Activated naive CD4-positive, alpha-beta T cell treated with anti-CD3 and anti-CD28 coated beads for 36 hours (primary cell): ENCODE data around the gene GARNL3. TPM values are rescaled to one million over a fixed set of nuclear protein-coding genes. Genes with fewer than 3 reads are reported as not detected.

Experiments
- CTCF ChIA-PET: fragments of 350-600 bp; sonication (Branson Sonifier 250); formaldehyde crosslinking; loops from one replicate; lab custom pipeline; 2021; ENCODE audit warnings: antibody characterized with exemption; lab: Charles Lee
- DNase-seq: peaks from one replicate; pipeline ENCODE4 v3.0.0-alpha.2; 2020
- H3K27ac Mint-ChIP-seq: one replicate; pipeline ENCODE4 v1.8.0; 2021; ENCODE audit warnings: mild to moderate bottlenecking, mixed read lengths
- H3K27me3 Mint-ChIP-seq: one replicate; pipeline ENCODE4 v1.8.0; 2021; ENCODE audit warnings: low read depth, mixed read lengths
- H3K36me3 Mint-ChIP-seq: one replicate; pipeline ENCODE4 v1.8.0; 2021; ENCODE audit warnings: low read depth, mixed read lengths
- H3K4me1 Mint-ChIP-seq: one replicate; pipeline ENCODE4 v1.8.0; 2021; ENCODE audit warnings: low read depth, mixed read lengths
- H3K4me3 Mint-ChIP-seq: one replicate; pipeline ENCODE4 v1.8.0; 2021; ENCODE audit warnings: mild to moderate bottlenecking, moderate library complexity, mixed read lengths
- H3K9me3 Mint-ChIP-seq: one replicate; pipeline ENCODE4 v1.8.0; 2021; ENCODE audit warnings: mixed read lengths
- intact Hi-C: fragments of 100-400 bp; cut with micrococcal nuclease; formaldehyde crosslinking; loops from one replicate; pipeline ENCODE4 v1.15.1; 2023
- total RNA-seq, 2 experiments: library from RNA; stranded (reverse); gene quantifications; one replicate each; pipeline ENCODE4 v1.2.3, GENCODE V29; 2021

Gene GARNL3
- total RNA-seq, 2 experiments from 2014 or later, result 1.2 to 4.6 TPM

DNA sequence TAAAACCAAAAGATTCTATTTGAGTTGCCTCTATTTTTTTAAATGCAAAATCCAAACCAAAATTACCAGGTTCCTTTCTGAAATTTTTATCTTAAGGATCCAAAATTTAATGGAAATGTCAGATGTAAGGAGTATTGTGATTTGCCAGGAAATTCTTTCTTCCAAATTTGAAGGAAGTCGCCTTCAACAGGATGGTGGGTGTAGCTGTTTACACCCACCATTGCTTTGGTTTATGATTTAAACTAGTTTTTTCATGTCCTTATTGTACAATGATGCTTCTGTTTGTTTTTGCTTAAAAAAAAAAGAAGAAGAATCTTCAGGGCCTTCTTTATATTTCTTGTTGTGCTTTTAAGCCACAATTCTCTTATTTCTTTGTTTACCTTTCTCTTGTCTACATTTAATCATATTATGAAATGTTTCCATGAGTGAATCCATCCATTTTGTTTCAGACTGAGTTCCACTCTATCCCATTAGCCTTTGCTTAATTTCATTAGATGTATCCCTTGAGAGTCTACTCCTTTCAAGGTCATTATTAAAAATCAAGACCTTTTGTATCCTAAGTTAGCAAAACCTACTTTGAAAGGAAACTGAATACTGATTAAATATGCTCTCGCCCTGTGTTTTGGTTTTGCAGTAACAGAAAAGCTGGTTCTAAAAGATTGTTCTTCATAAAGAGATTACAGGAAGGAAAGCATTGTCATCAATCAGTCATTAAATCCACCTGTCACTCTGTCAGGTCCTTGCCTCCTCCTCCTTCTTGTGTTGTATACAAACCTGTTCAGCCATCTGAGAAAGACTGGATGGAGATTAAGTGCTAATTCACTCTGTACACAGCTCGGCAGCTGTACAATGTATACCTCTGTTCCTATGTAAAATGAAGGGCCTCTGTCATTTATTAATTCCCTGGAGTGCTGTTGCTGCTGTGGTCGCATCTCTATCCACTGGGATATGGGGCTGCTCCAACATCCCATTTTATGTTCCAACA is 86.9 kb downstream of the GARNL3 start:
- Mint-ChIP-seq H3K4me1 (no peaks in the 10 kb centered on the region), H3K36me3 (no peaks in the 10 kb centered on the region), H3K4me3 (no peak overlapping the region), H3K27ac (no peak overlapping the region), H3K9me3 (no peaks in the 10 kb centered on the region), H3K27me3 (peaks cover 41% of the 10 kb centered on the region)
- CTCF ChIA-PET, result interaction anchor here (0.6 kb wide), 1 partner anchor 104 kb away, joined by 5 read pairs; no protein-coding TSS in a partner anchor
- intact Hi-C loops, result loop anchor here (1.0 kb wide), 1 partner anchor 48 kb away; no protein-coding TSS in a partner anchor
- no peak for DNase-seq

DNA sequence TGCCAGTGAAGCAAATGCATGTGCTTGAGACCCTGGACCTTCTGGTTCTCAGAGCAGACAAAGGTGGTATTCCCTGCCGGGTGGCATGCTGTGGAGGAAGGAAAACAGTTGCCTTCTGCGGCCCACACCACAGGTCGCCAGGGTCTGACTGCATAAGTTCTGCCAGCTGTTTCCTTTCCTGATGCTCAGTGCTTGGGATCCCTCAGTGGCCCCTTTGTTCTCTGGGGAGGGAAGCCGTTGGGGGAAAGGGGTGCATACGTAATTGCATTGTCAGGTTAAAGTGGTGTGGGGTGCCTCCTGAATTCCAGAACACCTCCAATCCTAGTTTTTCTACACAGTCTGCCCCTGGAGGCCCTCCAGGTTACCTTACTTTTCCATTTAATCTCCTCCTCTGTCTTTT is 89.3 kb downstream of the GARNL3 start:
- no peak overlapping the region for H3K4me3 Mint-ChIP-seq
- CTCF ChIA-PET, result no interaction called here
- peaks cover 37% of the 10 kb centered on the region for H3K27me3 Mint-ChIP-seq
- H3K9me3 Mint-ChIP-seq, result no peaks in the 10 kb centered on the region
- H3K27ac Mint-ChIP-seq, result no peak overlapping the region
- intact Hi-C loops, result no loop called here
- no peak for DNase-seq
- no peaks in the 10 kb centered on the region for H3K36me3 Mint-ChIP-seq
- H3K4me1 Mint-ChIP-seq, result no peaks in the 10 kb centered on the region

DNA sequence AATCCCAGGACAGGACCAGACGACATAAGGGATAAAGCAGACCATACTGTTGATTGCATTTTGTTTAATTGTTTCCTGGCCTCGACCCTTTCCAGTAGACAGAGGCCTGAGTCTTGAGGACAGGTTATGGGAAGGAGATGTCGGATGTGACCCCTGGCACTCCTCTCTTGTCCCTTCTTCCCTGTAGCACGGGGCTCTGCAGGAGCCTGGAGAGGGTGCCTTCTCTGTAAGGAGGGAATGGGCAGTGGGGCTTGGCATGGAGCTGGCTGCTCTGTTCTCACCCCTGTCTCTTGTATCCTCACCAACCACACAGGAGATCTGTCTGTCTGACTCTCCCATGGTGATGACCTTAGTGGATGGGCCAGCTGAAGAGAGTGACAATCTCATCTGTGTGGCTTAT is 92.3 kb downstream of the GARNL3 start:
- intact Hi-C loops, result no loop called here
- H3K4me1 Mint-ChIP-seq, result no peaks in the 10 kb centered on the region
- H3K36me3 Mint-ChIP-seq, result no peaks in the 10 kb centered on the region

DNA sequence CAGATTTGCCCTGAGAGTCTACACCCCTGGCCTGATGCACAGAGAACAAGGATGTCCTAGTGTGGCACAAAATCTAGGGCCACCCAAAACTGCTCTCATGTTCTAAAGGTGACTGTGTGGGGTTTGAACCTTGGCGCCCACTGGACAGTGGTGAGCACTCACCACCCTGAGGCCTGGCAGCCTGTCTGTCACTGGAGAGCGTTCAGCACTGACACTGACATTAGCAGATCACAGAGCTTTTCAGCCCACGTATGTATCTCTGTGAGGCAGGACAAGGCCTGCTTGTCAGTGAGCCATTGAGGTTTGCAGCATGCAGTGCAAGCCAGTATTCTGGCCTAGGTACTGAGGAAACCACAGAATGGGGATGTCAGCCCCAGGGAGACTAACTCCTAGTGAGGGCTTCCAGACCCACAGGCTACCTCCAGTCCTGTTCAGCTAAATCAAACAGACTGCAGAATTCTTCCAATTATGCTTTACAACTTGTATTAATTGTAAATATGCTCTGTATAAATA is 93.5 kb downstream of the GARNL3 start:
- Mint-ChIP-seq H3K4me1 (no peaks in the 10 kb centered on the region), H3K4me3 (no peak overlapping the region), H3K36me3 (no peaks in the 10 kb centered on the region), H3K27me3 (peaks cover 25% of the 10 kb centered on the region), H3K27ac (no peak overlapping the region), H3K9me3 (no peaks in the 10 kb centered on the region)
- intact Hi-C loops, result no loop called here
- DNase-seq, result no peak
- CTCF ChIA-PET, result no interaction called here

More for the DNA sequence above, 92.3 kb downstream of the GARNL3 start:
- Mint-ChIP-seq H3K27me3 (peaks cover 32% of the 10 kb centered on the region), H3K4me3 (no peak overlapping the region), H3K9me3 (no peaks in the 10 kb centered on the region), H3K27ac (no peak overlapping the region)
- no peak for DNase-seq
- CTCF ChIA-PET, result no interaction called here

DNA sequence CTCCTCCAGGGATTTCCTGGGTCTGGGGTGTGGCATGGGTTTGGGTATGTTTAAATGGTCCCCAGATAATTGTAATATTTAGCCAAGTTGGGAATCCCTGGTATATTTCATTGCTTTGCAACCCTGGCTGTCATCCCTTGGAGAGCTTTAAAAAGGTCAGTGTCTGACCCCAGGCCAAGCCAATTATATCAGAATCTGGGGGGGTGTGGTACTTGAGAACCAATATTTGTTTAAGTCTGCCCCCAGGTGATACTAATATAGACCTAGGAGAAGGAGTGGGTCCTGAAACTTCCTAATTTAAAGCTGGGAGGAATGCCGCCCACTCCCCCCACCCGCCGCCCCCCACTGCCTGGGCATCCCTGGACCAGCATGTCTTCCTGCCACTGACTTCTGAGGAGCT is 94.2 kb downstream of the GARNL3 start:
- Mint-ChIP-seq H3K4me3 (no peak overlapping the region), H3K36me3 (no peaks in the 10 kb centered on the region), H3K27ac (no peak overlapping the region), H3K4me1 (no peaks in the 10 kb centered on the region), H3K9me3 (no peaks in the 10 kb centered on the region), H3K27me3 (peaks cover 25% of the 10 kb centered on the region)
- CTCF ChIA-PET, result no interaction called here
- intact Hi-C loops, result no loop called here
- no peak for DNase-seq

DNA sequence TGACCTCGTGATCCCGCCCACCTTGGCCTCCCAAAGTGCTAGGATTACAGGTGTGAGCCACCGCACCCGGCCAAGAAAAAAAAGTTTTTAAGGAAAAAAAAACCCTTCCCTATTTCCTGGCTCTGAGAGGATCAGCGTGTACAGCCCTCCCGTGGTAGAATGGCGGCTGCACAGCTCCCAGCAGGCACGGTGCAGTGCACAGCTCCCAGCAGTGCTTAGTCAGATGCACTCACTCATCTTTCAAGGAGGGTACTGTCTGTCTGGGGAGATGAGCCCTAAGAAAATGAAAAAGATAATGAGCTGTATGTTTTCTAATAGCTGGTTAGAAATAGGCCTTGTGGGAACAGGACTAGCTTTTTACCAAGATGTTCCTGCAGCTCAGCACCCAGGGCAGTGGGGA is 95.7 kb downstream of the GARNL3 start:
- Mint-ChIP-seq H3K27ac (no peak overlapping the region), H3K27me3 (peaks cover 23% of the 10 kb centered on the region), H3K4me3 (no peak overlapping the region), H3K4me1 (no peaks in the 10 kb centered on the region), H3K36me3 (no peaks in the 10 kb centered on the region), H3K9me3 (no peaks in the 10 kb centered on the region)
- DNase-seq, result no peak
- intact Hi-C loops, result loop anchor here (5.0 kb wide), 1 partner anchor 37 kb away; the partner anchor contains the start of gene SLC2A8
- CTCF ChIA-PET, result interaction anchor here (0.6 to 1.1 kb wide), 3 partner anchors 39 to 44 kb away, joined by 3 to 8 read pairs (median 5); no protein-coding TSS in a partner anchor

DNA sequence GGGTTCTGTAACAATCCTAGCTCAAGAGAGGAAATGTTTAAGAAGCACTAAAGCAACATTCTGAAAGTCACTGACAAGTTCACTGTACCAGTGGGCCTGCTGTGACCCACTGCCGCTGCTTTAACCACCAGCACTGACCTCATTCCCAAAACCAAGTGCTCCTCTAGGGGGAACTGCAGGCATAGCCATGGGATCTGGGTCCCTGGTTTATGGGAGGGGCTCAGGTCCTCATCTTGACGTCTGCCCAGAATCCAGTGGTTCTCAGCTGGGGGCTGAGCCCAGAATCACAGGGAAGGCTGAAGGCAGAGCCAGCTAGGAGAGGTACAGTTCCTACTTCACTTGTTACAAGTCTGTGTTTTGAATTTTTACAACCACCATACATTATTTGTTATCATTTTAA is 96.3 kb downstream of the GARNL3 start:
- no peaks in the 10 kb centered on the region for H3K9me3 Mint-ChIP-seq
- no peak overlapping the region for H3K27ac Mint-ChIP-seq
- peak; percentile 27 for DNase-seq
- H3K4me3 Mint-ChIP-seq, result no peak overlapping the region
- H3K36me3 Mint-ChIP-seq, result no peaks in the 10 kb centered on the region
- peaks cover 17% of the 10 kb centered on the region for H3K27me3 Mint-ChIP-seq
- CTCF ChIA-PET, result no interaction called here
- intact Hi-C loops, result loop anchor here (5.0 kb wide), 1 partner anchor 36 kb away; the partner anchor contains the start of gene SLC2A8
- no peaks in the 10 kb centered on the region for H3K4me1 Mint-ChIP-seq

DNA sequence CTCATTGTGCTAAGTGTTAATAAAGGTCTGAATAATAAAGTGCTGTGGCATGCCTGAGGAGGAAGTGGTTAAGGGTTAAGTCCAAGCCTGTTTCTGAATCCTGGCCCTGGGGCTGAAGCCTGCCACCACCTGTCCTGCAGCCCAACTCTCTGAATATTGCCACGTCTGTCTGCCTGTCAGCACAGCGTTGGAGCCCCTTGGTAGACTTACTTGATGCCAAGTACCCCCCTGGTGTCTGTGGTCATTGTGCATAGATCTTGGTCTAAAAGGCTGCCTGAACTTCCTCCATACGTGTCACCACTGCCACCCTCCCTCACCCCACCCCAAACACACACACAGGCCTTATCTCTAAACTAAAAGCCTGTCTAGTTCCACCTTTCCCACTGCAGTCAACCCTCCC is 97.0 kb downstream of the GARNL3 start:
- Mint-ChIP-seq H3K36me3 (no peaks in the 10 kb centered on the region), H3K27ac (no peak overlapping the region), H3K9me3 (no peaks in the 10 kb centered on the region), H3K27me3 (peaks cover 13% of the 10 kb centered on the region), H3K4me3 (no peak overlapping the region), H3K4me1 (no peaks in the 10 kb centered on the region)
- intact Hi-C loops, result loop anchor here (5.0 kb wide), 1 partner anchor 36 kb away; the partner anchor contains the start of gene SLC2A8
- CTCF ChIA-PET, result no interaction called here
- DNase-seq, result no peak

DNA sequence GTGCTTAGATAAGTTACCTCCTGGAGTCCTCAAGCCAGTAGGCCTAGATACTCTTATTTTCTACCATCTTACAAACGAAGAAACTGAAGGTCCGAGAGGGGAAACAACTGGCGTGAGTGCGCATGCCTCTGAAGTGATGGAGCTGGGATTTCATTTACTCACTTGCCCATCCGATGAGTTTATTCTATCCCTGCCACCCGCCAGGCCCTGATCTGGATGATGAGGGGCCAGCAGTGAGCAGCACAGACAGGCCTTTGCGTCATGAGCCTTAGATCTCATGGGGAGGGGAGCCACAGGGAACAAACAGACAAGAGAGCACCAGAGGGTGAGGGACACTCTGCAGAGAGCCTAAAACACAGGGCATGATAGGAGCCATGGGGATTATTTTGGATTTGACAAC is 98.3 kb downstream of the GARNL3 start:
- no peaks in the 10 kb centered on the region for H3K9me3 Mint-ChIP-seq
- peaks cover 19% of the 10 kb centered on the region for H3K27me3 Mint-ChIP-seq
- H3K27ac Mint-ChIP-seq, result no peak overlapping the region
- H3K36me3 Mint-ChIP-seq, result no peaks in the 10 kb centered on the region
- CTCF ChIA-PET, result no interaction called here
- no peak for DNase-seq
- intact Hi-C loops, result loop anchor here (5.0 kb wide), 1 partner anchor 34 kb away; the partner anchor contains the start of gene SLC2A8
- no peak overlapping the region for H3K4me3 Mint-ChIP-seq
- H3K4me1 Mint-ChIP-seq, result no peaks in the 10 kb centered on the region

DNA sequence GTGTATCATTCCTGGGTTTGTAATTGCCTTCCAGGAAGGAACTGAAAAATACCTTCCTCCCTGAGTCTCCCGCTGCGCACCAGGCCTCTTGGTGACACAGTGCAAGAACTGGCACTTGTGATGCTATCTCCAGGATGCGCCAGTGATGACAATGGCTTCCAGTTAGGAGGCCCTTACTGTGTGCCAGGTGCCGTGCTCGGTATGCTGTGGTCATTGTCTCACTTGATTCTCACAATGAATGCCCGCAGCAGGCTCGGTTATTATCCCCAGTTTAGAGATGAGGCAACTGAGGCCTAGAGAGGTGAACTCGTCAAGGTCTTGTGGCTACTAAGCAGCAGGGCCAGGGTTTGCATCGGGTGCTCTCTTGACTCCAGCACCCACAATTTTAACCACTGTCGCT is 100.9 kb downstream of the GARNL3 start:
- intact Hi-C loops, result no loop called here
- CTCF ChIA-PET, result no interaction called here
- no peak for DNase-seq
- H3K27me3 Mint-ChIP-seq, result peaks cover 35% of the 10 kb centered on the region
- H3K36me3 Mint-ChIP-seq, result no peaks in the 10 kb centered on the region
- no peaks in the 10 kb centered on the region for H3K4me1 Mint-ChIP-seq
- no peak overlapping the region for H3K4me3 Mint-ChIP-seq
- no peak overlapping the region for H3K27ac Mint-ChIP-seq
- no peaks in the 10 kb centered on the region for H3K9me3 Mint-ChIP-seq

DNA sequence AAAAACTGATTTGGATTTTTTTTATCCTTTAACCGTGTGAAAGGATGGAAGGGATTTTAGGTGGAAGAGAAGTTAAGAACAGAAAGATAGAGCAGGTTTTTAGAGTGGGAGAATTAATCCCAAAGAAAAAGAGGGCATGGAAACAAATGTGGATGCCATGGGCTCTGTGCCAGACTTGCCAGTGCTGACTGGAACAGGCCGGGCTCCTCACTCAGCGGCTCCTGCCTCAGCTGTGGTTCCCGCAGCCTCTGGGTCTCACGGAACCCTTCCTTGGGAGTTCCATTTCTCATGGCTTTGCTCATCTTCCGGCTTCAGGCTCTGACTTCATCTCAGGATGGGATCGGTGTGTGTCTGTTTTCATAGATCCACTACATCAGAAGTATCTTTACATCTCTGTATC is 102.0 kb downstream of the GARNL3 start:
- Mint-ChIP-seq H3K9me3 (no peaks in the 10 kb centered on the region), H3K4me3 (no peak overlapping the region), H3K27me3 (peaks cover 44% of the 10 kb centered on the region), H3K4me1 (no peaks in the 10 kb centered on the region), H3K27ac (no peak overlapping the region), H3K36me3 (no peaks in the 10 kb centered on the region)
- intact Hi-C loops, result no loop called here
- no peak for DNase-seq
- CTCF ChIA-PET, result no interaction called here

DNA sequence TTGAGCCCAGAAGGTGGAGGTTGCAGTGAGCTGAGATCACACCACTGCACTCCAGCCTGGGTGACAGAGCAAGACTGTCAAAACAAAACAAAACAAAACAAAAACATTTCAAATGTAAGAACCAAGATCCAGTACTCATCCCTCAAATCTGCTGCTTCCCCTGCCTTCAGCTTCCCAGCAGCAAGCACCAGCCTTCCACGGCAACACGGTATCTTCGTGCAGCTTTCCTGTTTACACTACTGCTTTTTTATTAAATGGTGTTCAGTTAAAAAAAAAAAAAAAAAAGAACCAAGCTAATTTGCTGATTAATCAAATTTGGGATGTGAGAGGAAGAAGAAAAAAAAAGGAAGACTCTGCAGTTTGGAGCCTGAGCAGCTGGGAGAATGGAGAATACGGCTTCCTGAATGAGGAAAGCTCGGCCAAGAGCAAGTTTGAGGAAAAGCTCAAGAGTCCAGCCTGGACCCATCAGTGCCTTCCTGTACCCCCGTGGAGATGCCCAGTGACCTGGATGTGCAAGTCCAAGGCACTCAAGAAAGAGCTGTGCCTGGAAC is 104.4 kb downstream of the GARNL3 start:
- Mint-ChIP-seq H3K4me1 (no peaks in the 10 kb centered on the region), H3K36me3 (no peaks in the 10 kb centered on the region), H3K4me3 (no peak overlapping the region), H3K27me3 (peaks cover 56% of the 10 kb centered on the region), H3K9me3 (no peaks in the 10 kb centered on the region), H3K27ac (no peak overlapping the region)
- DNase-seq, result no peak
- CTCF ChIA-PET, result interaction anchor here (0.6 kb wide), 2 partner anchors 30 to 117 kb away, joined by 3 to 7 read pairs; no protein-coding TSS in a partner anchor
- intact Hi-C loops, result no loop called here
